ENCODE data around the gene SLC12A9.

The SLC12A9 gene

GRCh38 chr7:100818825-100819224 is 33.7 kb upstream of the SLC12A9 start:
- Histone ChIP-seq H3K9me3 (no peaks in the 10 kb centered on the region; the same call in 1 of the 2 replicates), H3K27me3 (no peaks in the 10 kb centered on the region), H3K4me1 (no peaks in the 10 kb centered on the region), H3K4me3 (ENCODE audit: low read depth, low read length) (no peak overlapping the region), H3K36me3 (no peaks in the 10 kb centered on the region)
- no peak for TF ChIP-seq CTCF (IDR thresholded peaks at IDR 0.05; ENCODE audit: low read depth, low read length)
- DNase-seq, result no peak

- Histone ChIP-seq H3K9me3 (no peaks in the 10 kb centered on the region; the same call in 1 of the 2 replicates), H3K4me1 (no peaks in the 10 kb centered on the region), H3K27me3 (peaks cover 3% of the 10 kb centered on the region), H3K36me3 (no peaks in the 10 kb centered on the region), H3K4me3 (ENCODE audit: low read depth, low read length) (no peak overlapping the region)
- TF ChIP-seq CTCF (IDR thresholded peaks at IDR 0.05; ENCODE audit: low read depth, low read length), result no peak
- no peak for DNase-seq
These were observed 32.9 kb upstream of the SLC12A9 start for GRCh38 chr7:100819586-100819985.

- H3K4me1 ChIP-seq, result no peaks in the 10 kb centered on the region
- H3K9me3 ChIP-seq, result no peaks in the 10 kb centered on the region
- H3K27me3 ChIP-seq, result peaks cover 32% of the 10 kb centered on the region
- no peak overlapping the region for H3K4me3 ChIP-seq (ENCODE audit: low read depth, low read length)
- DNase-seq, result no peak
- no peak for TF ChIP-seq CTCF (IDR thresholded peaks at IDR 0.05; ENCODE audit: low read depth, low read length)
- no peaks in the 10 kb centered on the region for H3K36me3 ChIP-seq
These were observed 30.0 kb upstream of the SLC12A9 start for GRCh38 chr7:100822236-100823139.

GRCh38 chr7:100823140-100823525 is 29.4 kb upstream of the SLC12A9 start:
- no peaks in the 10 kb centered on the region for H3K4me1 ChIP-seq
- H3K9me3 ChIP-seq, result no peaks in the 10 kb centered on the region
- no peak for DNase-seq
- H3K27me3 ChIP-seq, result peaks cover 39% of the 10 kb centered on the region
- TF ChIP-seq CTCF (IDR thresholded peaks at IDR 0.05; ENCODE audit: low read depth, low read length), result no peak
- H3K4me3 ChIP-seq (ENCODE audit: low read depth, low read length), result no peak overlapping the region
- no peaks in the 10 kb centered on the region for H3K36me3 ChIP-seq

- Histone ChIP-seq H3K27me3 (peaks cover 42% of the 10 kb centered on the region), H3K9me3 (no peaks in the 10 kb centered on the region), H3K36me3 (no peaks in the 10 kb centered on the region), H3K4me1 (no peaks in the 10 kb centered on the region), H3K4me3 (ENCODE audit: low read depth, low read length) (no peak overlapping the region)
- no peak for TF ChIP-seq CTCF (IDR thresholded peaks at IDR 0.05; ENCODE audit: low read depth, low read length)
- no peak for DNase-seq
These were observed 29.0 kb upstream of the SLC12A9 start for GRCh38 chr7:100823534-100823933.

- no peak for TF ChIP-seq CTCF (IDR thresholded peaks at IDR 0.05; ENCODE audit: low read depth, low read length)
- H3K36me3 ChIP-seq, result no peaks in the 10 kb centered on the region
- H3K4me1 ChIP-seq, result no peaks in the 10 kb centered on the region
- H3K27me3 ChIP-seq, result peaks cover 53% of the 10 kb centered on the region
- no peaks in the 10 kb centered on the region for H3K9me3 ChIP-seq
- no peak overlapping the region for H3K4me3 ChIP-seq (ENCODE audit: low read depth, low read length)
- DNase-seq, result no peak
These were observed 27.9 kb upstream of the SLC12A9 start for GRCh38 chr7:100824499-100825214.

All from BE2C (cell line).